Measurements from ENCODE around the gene GIMD1.

DNA sequence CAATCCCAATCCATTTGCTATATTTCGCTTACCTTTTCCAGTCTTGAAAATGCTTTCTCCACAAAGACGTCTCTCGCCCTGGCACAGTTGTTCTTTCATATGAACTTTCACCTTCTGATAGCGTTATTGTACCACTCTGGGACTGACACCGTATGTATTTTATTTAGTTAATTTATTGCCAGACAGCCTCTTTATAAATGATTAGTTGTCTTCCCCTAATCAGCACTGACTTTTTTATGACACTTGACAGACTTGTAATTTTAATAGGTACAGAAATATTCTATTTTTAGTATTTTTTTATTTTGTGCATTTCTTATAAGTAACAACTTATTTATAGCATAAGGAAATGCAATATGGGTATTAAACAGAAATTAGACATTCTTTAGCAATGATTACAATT, at the start of gene GIMD1:
- TF ChIP-seq, protein P1, sequence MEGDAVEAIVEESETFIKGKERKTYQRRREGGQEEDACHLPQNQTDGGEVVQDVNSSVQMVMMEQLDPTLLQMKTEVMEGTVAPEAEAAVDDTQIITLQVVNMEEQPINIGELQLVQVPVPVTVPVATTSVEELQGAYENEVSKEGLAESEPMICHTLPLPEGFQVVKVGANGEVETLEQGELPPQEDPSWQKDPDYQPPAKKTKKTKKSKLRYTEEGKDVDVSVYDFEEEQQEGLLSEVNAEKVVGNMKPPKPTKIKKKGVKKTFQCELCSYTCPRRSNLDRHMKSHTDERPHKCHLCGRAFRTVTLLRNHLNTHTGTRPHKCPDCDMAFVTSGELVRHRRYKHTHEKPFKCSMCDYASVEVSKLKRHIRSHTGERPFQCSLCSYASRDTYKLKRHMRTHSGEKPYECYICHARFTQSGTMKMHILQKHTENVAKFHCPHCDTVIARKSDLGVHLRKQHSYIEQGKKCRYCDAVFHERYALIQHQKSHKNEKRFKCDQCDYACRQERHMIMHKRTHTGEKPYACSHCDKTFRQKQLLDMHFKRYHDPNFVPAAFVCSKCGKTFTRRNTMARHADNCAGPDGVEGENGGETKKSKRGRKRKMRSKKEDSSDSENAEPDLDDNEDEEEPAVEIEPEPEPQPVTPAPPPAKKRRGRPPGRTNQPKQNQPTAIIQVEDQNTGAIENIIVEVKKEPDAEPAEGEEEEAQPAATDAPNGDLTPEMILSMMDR (IDR thresholded peaks at IDR 0.05; ENCODE audit: low read depth, low read length, missing input control), result no peak
- TF ChIP-seq TAF1 (conservative IDR thresholded peaks at IDR 0.05) (no peak), GABPA (IDR thresholded peaks at IDR 0.05 in 1 of 2, conservative IDR thresholded peaks at IDR 0.05 in 1 of 2) (no peak), RAD21 (IDR thresholded peaks at IDR 0.05) (no peak), SP1 (IDR thresholded peaks at IDR 0.05) (no peak), EGR1 (IDR thresholded peaks at IDR 0.05; ENCODE audit: low read depth in 2 of 2) (no peak)
- TF ChIP-seq, protein P2, sequence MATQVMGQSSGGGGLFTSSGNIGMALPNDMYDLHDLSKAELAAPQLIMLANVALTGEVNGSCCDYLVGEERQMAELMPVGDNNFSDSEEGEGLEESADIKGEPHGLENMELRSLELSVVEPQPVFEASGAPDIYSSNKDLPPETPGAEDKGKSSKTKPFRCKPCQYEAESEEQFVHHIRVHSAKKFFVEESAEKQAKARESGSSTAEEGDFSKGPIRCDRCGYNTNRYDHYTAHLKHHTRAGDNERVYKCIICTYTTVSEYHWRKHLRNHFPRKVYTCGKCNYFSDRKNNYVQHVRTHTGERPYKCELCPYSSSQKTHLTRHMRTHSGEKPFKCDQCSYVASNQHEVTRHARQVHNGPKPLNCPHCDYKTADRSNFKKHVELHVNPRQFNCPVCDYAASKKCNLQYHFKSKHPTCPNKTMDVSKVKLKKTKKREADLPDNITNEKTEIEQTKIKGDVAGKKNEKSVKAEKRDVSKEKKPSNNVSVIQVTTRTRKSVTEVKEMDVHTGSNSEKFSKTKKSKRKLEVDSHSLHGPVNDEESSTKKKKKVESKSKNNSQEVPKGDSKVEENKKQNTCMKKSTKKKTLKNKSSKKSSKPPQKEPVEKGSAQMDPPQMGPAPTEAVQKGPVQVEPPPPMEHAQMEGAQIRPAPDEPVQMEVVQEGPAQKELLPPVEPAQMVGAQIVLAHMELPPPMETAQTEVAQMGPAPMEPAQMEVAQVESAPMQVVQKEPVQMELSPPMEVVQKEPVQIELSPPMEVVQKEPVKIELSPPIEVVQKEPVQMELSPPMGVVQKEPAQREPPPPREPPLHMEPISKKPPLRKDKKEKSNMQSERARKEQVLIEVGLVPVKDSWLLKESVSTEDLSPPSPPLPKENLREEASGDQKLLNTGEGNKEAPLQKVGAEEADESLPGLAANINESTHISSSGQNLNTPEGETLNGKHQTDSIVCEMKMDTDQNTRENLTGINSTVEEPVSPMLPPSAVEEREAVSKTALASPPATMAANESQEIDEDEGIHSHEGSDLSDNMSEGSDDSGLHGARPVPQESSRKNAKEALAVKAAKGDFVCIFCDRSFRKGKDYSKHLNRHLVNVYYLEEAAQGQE (IDR thresholded peaks at IDR 0.05), result no peak
- TF ChIP-seq, protein P3, sequence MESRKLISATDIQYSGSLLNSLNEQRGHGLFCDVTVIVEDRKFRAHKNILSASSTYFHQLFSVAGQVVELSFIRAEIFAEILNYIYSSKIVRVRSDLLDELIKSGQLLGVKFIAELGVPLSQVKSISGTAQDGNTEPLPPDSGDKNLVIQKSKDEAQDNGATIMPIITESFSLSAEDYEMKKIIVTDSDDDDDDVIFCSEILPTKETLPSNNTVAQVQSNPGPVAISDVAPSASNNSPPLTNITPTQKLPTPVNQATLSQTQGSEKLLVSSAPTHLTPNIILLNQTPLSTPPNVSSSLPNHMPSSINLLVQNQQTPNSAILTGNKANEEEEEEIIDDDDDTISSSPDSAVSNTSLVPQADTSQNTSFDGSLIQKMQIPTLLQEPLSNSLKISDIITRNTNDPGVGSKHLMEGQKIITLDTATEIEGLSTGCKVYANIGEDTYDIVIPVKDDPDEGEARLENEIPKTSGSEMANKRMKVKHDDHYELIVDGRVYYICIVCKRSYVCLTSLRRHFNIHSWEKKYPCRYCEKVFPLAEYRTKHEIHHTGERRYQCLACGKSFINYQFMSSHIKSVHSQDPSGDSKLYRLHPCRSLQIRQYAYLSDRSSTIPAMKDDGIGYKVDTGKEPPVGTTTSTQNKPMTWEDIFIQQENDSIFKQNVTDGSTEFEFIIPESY (IDR thresholded peaks at IDR 0.05), result no peak
- TF ChIP-seq, protein P4, sequence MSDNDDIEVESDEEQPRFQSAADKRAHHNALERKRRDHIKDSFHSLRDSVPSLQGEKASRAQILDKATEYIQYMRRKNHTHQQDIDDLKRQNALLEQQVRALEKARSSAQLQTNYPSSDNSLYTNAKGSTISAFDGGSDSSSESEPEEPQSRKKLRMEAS (IDR thresholded peaks at IDR 0.05), result no peak
